Liver (tissue), 3 donors: ENCODE results near the gene ABCA4.

Source experiments
- EGR1 ChIP-seq, 2 donors: IDR thresholded peaks; 2 replicates each; pipeline ENCODE4 v1.6.1; 2016 to 2018; ENCODE audit warnings: antibody characterized with exemption in 2 of 2, low read depth in 2 of 2
- GABPA ChIP-seq, 2 donors: IDR thresholded peaks in 1 of 2; conservative IDR thresholded peaks in 1 of 2; 2 replicates each; pipeline ENCODE4 v1.6.1; 2016; ENCODE audit warnings: antibody characterized with exemption in 2 of 2, mild to moderate bottlenecking in 1 of 2, moderate library complexity in 1 of 2
- HNF4A ChIP-seq, 2 donors: conservative IDR thresholded peaks; 2 replicates each; pipeline ENCODE4 v1.6.1; 2016; ENCODE audit warnings: antibody characterized with exemption in 2 of 2, mild to moderate bottlenecking in 2 of 2
- JUND ChIP-seq, 2 donors: IDR thresholded peaks; 2 replicates each; pipeline ENCODE4 v1.6.1; 2016; ENCODE audit warnings: antibody characterized with exemption in 2 of 2
- MAX ChIP-seq: IDR thresholded peaks from 2 replicates; pipeline ENCODE4 v1.6.1; 2016; ENCODE audit warnings: antibody characterized with exemption
- REST ChIP-seq: IDR thresholded peaks from 2 replicates; pipeline ENCODE4 v1.6.1; 2016; ENCODE audit warnings: antibody characterized with exemption, mild to moderate bottlenecking
- RXRA ChIP-seq, 2 donors: IDR thresholded peaks; 2 replicates each; pipeline ENCODE4 v1.6.1; 2017 to 2018; ENCODE audit warnings: antibody characterized with exemption in 2 of 2, mild to moderate bottlenecking in 1 of 2
- TAF1 ChIP-seq: conservative IDR thresholded peaks from 2 replicates; pipeline ENCODE4 v1.6.1; 2016; ENCODE audit warnings: antibody characterized with exemption, mild to moderate bottlenecking
- YY1 ChIP-seq: IDR thresholded peaks from 2 replicates; pipeline ENCODE4 v1.6.1; 2016; ENCODE audit warnings: antibody characterized with exemption, mild to moderate bottlenecking
- ZBTB33 ChIP-seq: IDR thresholded peaks from 2 replicates; pipeline ENCODE4 v1.6.1; 2016; ENCODE audit warnings: antibody characterized with exemption
- TF ChIP-seq, protein P1 (sequence below): fragments of 150-350 bp; IDR thresholded peaks from 2 replicates; pipeline ENCODE4 v1.5.1; 2017; ENCODE audit warnings: improper control_type of control experiment, low read depth, low read length; ENCODE audit not compliant: missing input control
- TF ChIP-seq, protein P2 (sequence below): IDR thresholded peaks from 2 replicates; pipeline ENCODE4 v1.6.1; 2016; ENCODE audit warnings: antibody characterized with exemption
- donor health status: healthy.
- donor health status: healthy.

- TF ChIP-seq, protein P1, sequence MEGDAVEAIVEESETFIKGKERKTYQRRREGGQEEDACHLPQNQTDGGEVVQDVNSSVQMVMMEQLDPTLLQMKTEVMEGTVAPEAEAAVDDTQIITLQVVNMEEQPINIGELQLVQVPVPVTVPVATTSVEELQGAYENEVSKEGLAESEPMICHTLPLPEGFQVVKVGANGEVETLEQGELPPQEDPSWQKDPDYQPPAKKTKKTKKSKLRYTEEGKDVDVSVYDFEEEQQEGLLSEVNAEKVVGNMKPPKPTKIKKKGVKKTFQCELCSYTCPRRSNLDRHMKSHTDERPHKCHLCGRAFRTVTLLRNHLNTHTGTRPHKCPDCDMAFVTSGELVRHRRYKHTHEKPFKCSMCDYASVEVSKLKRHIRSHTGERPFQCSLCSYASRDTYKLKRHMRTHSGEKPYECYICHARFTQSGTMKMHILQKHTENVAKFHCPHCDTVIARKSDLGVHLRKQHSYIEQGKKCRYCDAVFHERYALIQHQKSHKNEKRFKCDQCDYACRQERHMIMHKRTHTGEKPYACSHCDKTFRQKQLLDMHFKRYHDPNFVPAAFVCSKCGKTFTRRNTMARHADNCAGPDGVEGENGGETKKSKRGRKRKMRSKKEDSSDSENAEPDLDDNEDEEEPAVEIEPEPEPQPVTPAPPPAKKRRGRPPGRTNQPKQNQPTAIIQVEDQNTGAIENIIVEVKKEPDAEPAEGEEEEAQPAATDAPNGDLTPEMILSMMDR: no peak
- no peak for TF ChIP-seq EGR1 (IDR thresholded peaks at IDR 0.05; ENCODE audit: low read depth in 2 of 2)
- no peak for TF ChIP-seq MAX
- no peak for TF ChIP-seq GABPA (IDR thresholded peaks at IDR 0.05 in 1 of 2, conservative IDR thresholded peaks at IDR 0.05 in 1 of 2)
- TF ChIP-seq JUND (IDR thresholded peaks at IDR 0.05): no peak
- no peak for TF ChIP-seq RXRA (IDR thresholded peaks at IDR 0.05)
- TF ChIP-seq REST: no peak
- no peak for TF ChIP-seq YY1
- TF ChIP-seq ZBTB33: no peak
- no peak for TF ChIP-seq TAF1
- no peak for TF ChIP-seq HNF4A (conservative IDR thresholded peaks at IDR 0.05)
- TF ChIP-seq, protein P2, sequence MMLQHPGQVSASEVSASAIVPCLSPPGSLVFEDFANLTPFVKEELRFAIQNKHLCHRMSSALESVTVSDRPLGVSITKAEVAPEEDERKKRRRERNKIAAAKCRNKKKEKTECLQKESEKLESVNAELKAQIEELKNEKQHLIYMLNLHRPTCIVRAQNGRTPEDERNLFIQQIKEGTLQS: no peak
These were observed 141.8 kb downstream of the ABCA4 start for GRCh38 chr1:93979040-93979717.
